ENCODE data around the gene RNASE9.
"Not testable (repeated sequence)": the region's sequence is repeated elsewhere in the genome, so short reads cannot be mapped to it uniquely, and the experiment has no call there.

The RNASE9 gene

GRCh38 chr14:20524027-20524426, 36.8 kb downstream of the RNASE9 start:
- no peak for DNase-seq (ENCODE audit: insufficient read length, low spot score)
- no peak for FAIRE-seq

- DNase-seq (ENCODE audit: insufficient read length, low spot score), result no peak
- no peak for FAIRE-seq
Observed at GRCh38 chr14:20522332-20522731, 38.5 kb downstream of the RNASE9 start.

DNA sequence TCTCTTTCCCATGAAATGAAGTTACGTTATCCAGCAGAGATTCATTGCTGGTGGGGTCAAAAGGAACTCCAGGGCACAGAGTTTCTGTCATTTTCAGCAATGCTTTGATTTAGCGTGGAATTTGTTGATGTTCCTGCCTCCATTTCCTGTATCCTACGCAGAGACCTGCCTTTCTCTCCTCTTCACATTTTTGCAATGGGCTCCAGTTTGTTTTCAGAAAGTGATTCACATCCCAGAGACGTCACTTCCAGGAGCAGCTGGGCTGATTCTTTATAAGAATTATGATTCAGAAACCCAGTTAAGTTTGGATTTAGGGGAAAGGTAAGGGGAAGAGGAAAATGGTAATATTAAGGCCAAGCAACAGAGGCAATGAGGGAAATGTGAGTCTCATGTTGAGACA, 43.9 kb downstream of the RNASE9 start:
- DNase-seq (ENCODE audit: insufficient read length, low spot score), result no peak
- FAIRE-seq, result no peak

- DNase-seq (ENCODE audit: insufficient read length, low spot score), result no peak
- FAIRE-seq, result no peak
Observed at GRCh38 chr14:20515846-20516245, 45.0 kb downstream of the RNASE9 start.

GRCh38 chr14:20512177-20512905, 48.5 kb downstream of the RNASE9 start:
- no peak for FAIRE-seq
- DNase-seq (ENCODE audit: insufficient read length, low spot score), result no peak

GRCh38 chr14:20508367-20508766, 52.5 kb downstream of the RNASE9 start:
- no peak for FAIRE-seq
- no peak for DNase-seq (ENCODE audit: insufficient read length, low spot score)

GRCh38 chr14:20507537-20507936, 53.3 kb downstream of the RNASE9 start:
- FAIRE-seq; DNase-seq (ENCODE audit: insufficient read length, low spot score): not testable (repeated sequence)

DNA sequence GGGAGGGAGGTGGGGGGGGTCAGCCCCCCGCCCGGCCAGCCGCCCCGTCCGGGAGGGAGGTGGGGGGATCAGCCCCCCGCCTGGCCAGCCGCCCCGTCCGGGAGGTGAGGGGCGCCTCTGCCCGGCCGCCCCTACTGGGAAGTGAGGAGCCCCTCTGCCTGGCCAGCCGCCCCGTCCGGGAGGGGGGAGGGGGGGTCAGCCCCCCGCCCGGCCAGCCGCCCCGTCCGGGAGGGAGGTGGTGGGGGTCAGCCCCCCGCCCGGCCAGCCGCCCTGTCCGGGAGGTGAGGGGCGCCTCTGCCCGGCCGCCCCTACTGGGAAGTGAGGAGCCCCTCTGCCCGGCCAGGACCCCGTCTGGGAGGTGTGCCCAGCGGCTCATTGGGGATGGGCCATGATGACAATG, 54.1 kb downstream of the RNASE9 start:
- not testable (repeated sequence) for FAIRE-seq; DNase-seq (ENCODE audit: insufficient read length, low spot score)

GRCh38 chr14:20506276-20506675, 54.6 kb downstream of the RNASE9 start:
- not testable (repeated sequence) for FAIRE-seq; DNase-seq (ENCODE audit: insufficient read length, low spot score)
